Subcutaneous abdominal adipose tissue (tissue), 5 donors: ENCODE data around the gene MTHFS.

ENCODE experiments used
- H3K27ac ChIP-seq: one replicate; pipeline ENCODE4 v1.7.0; 2013; ENCODE audit warnings: low read depth, mild to moderate bottlenecking, inconsistent platforms, low read length, moderate library complexity
- H3K27me3 ChIP-seq, 5 donors: one replicate each; pipeline ENCODE4 v1.7.0; 2013; ENCODE audit warnings: low read length in 5 of 5, inconsistent platforms in 1 of 5; ENCODE audit not compliant: control insufficient read depth in 5 of 5, insufficient read depth in 4 of 5
- H3K36me3 ChIP-seq, 5 donors: one replicate each; pipeline ENCODE4 v1.7.0; 2013; ENCODE audit warnings: low read length in 5 of 5; ENCODE audit not compliant: control insufficient read depth in 5 of 5, insufficient read depth in 5 of 5
- H3K4me1 ChIP-seq, 5 donors: one replicate each; pipeline ENCODE4 v1.7.0; 2013; ENCODE audit warnings: low read length in 5 of 5, mild to moderate bottlenecking in 3 of 5, moderate library complexity in 1 of 5; ENCODE audit not compliant: control insufficient read depth in 5 of 5, insufficient read depth in 5 of 5
- H3K4me3 ChIP-seq, 5 donors: one replicate each; pipeline ENCODE4 v1.7.0; 2013; ENCODE audit warnings: low read length in 5 of 5, low read depth in 1 of 5
- H3K9ac ChIP-seq, 5 donors: one replicate each; pipeline ENCODE4 v1.7.0; 2013; ENCODE audit warnings: low read length in 5 of 5, mild to moderate bottlenecking in 4 of 5, moderate library complexity in 3 of 5
- H3K9me3 ChIP-seq, 5 donors: one replicate each; pipeline ENCODE4 v1.7.0; 2013; ENCODE audit warnings: low read length in 5 of 5; ENCODE audit not compliant: control insufficient read depth in 5 of 5
- donor health status: healthy.
- donor health status: healthy.
- donor health status: healthy.
- donor health status: healthy.
- donor health status: healthy.

Gene MTHFS

DNA sequence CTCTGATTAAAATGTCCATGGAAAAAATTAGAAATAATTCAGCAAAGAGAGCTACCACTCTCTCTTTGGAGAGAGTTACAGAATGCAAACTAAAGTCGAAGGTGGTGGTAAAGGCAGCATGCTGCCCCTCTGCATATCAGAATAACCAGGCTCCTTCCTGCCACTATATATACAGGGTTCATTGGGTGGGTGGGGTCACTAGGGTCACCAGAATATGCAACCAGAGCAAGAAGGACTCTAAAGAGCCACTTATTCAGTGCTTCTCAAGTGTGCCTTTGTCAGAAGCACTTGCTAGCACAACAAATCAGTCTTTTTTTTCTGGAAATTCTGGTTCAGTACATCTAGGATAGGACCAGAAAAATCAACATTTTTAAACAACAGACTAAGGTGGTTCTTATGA lies 70.0 kb downstream of the MTHFS start:
- Histone ChIP-seq H3K9me3 (peaks cover 0 to 5% (median 0%) of the 10 kb centered on the region in 5 donors), H3K27ac (no peak overlapping the region), H3K9ac (no peak overlapping the region), H3K4me3 (no peak overlapping the region), H3K4me1 (no peaks in the 10 kb centered on the region), H3K27me3 (no peaks in the 10 kb centered on the region), H3K36me3 (no peaks in the 10 kb centered on the region)

DNA sequence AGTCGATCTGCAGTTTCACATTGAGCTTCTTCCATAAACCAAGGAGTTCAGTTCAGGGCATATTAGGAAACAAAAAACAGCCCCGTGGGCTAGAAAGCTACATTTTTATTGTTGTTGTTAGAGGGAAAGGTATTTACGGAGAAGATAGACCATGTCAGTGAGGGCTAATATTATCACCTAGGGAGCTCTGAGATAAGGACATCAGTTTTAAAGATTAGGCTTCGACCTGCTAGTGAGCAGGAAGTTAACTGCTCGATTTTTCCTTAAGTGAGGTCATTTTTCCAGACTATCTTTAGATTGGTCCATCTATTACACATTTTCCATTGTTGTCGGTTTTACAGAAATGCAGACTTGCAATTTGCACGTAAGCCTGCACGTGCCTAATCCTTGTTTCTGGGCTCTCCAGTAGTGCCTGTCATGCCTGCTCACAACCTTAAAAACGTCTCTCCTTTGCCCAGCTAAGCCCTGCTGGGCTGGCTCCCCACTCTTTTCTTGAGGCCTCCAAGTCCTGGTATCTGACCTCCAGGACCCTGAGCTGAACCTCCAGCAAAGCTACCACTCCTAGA lies 72.6 kb downstream of the MTHFS start:
- Histone ChIP-seq H3K36me3 (no peaks in the 10 kb centered on the region), H3K4me3 (no peak overlapping the region), H3K27me3 (no peaks in the 10 kb centered on the region), H3K27ac (no peak overlapping the region), H3K4me1 (no peaks in the 10 kb centered on the region), H3K9me3 (peaks cover 0 to 5% (median 3%) of the 10 kb centered on the region in 5 donors), H3K9ac (no peak overlapping the region)

GRCh38 chr15:79820820-79821219 lies 76.0 kb downstream of the MTHFS start:
- H3K27me3 ChIP-seq, result no peaks in the 10 kb centered on the region
- H3K9ac ChIP-seq, result no peak overlapping the region
- H3K27ac ChIP-seq, result no peak overlapping the region
- H3K36me3 ChIP-seq, result no peaks in the 10 kb centered on the region
- peaks cover 0 to 5% (median 0%) of the 10 kb centered on the region in 5 donors for H3K9me3 ChIP-seq
- H3K4me3 ChIP-seq, result no peak overlapping the region
- H3K4me1 ChIP-seq, result no peaks in the 10 kb centered on the region

DNA sequence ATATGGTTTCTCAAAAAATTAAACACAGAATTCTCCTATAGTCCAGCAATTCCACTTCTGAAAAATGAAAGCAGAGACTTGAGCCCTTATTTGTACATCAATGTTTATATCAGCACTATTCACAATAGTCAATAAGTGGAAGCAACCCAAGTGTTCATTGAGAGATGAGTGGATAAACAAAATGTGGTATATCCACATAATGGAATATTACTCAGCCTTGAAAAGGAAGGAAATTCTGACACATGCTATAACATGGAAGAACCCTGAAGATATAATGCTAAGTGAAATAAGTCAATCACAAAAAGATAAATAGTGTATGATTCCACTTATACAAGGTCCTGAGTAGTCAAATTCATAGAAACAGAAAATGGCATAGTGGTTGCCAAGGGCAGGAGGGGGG lies 76.6 kb downstream of the MTHFS start:
- Histone ChIP-seq H3K4me3 (no peak overlapping the region), H3K9ac (no peak overlapping the region), H3K27me3 (no peaks in the 10 kb centered on the region), H3K4me1 (peaks cover 0 to 5% (median 0%) of the 10 kb centered on the region in 5 donors), H3K9me3 (peaks cover 0 to 5% (median 0%) of the 10 kb centered on the region in 5 donors), H3K36me3 (no peaks in the 10 kb centered on the region), H3K27ac (no peak overlapping the region)

GRCh38 chr15:79816571-79816970 lies 80.2 kb downstream of the MTHFS start:
- no peaks in the 10 kb centered on the region for H3K27me3 ChIP-seq
- peaks cover 6 to 26% (median 16%) of the 10 kb centered on the region in 5 donors for H3K4me1 ChIP-seq
- H3K27ac ChIP-seq, result no peak overlapping the region
- peaks cover 0 to 5% (median 0%) of the 10 kb centered on the region in 5 donors for H3K9me3 ChIP-seq
- no peak overlapping the region for H3K4me3 ChIP-seq
- H3K36me3 ChIP-seq, result no peaks in the 10 kb centered on the region
- H3K9ac ChIP-seq, result no peak overlapping the region

DNA sequence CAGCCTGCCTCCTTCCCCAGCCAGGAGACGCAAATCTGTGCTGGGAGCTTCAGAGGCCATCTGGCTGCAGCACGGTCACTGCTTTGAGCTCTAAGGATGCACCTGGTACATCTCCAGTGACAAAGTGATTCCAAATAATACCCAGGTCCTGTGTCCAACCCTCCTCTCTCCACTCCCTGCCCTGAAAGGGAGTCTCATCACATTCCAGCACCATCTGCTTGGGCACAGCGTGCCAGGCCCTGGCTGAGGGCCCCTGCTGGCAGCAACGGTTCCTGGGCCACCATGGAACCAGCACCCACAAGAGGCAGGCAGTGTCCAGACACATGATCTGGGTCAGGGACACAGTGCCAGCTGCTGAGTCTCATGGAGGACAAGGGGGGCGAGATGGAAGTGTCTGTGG lies 81.3 kb downstream of the MTHFS start:
- Histone ChIP-seq H3K27me3 (no peaks in the 10 kb centered on the region), H3K9me3 (peaks cover 0 to 5% (median 0%) of the 10 kb centered on the region in 5 donors), H3K9ac (no peak overlapping the region), H3K36me3 (no peaks in the 10 kb centered on the region), H3K4me1 (peaks cover 6 to 31% (median 18%) of the 10 kb centered on the region in 5 donors), H3K4me3 (no peak overlapping the region), H3K27ac (no peak overlapping the region)

DNA sequence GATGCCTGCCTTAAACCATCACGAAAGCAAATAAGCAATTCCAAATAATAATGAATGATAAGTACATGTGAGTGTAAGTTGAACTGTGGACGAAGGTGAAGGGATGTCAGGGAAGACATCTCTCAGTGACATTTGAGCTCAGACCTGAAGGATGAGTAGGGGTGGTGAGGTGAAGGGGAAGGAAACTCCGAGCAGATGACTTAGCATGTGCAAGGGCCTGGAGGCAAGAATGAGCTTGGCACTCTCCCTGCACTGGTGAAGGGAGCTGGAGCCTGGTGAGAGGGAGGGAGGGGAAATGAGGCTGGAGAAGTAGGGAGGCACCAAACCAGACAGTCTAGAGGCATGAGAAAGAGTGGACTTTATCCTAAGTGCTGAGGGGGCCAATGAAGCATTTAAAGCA lies 84.3 kb downstream of the MTHFS start:
- Histone ChIP-seq H3K4me1 (peaks cover 6 to 31% (median 18%) of the 10 kb centered on the region in 5 donors), H3K36me3 (no peaks in the 10 kb centered on the region), H3K9ac (no peak overlapping the region), H3K9me3 (no peaks in the 10 kb centered on the region), H3K27me3 (no peaks in the 10 kb centered on the region), H3K27ac (no peak overlapping the region), H3K4me3 (no peak overlapping the region)

- H3K4me3 ChIP-seq, result no peak overlapping the region
- no peak overlapping the region for H3K27ac ChIP-seq
These were observed 85.1 kb downstream of the MTHFS start for GRCh38 chr15:79811406-79812405.

GRCh38 chr15:79804838-79805237 lies 92.0 kb downstream of the MTHFS start:
- Histone ChIP-seq H3K4me1 (no peaks in the 10 kb centered on the region), H3K9me3 (no peaks in the 10 kb centered on the region), H3K27me3 (no peaks in the 10 kb centered on the region), H3K27ac (no peak overlapping the region), H3K9ac (no peak overlapping the region), H3K36me3 (no peaks in the 10 kb centered on the region), H3K4me3 (no peak overlapping the region)

More at GRCh38 chr15:79811406-79812405, 85.1 kb downstream of the MTHFS start:
- Histone ChIP-seq H3K4me1 (peaks cover 6 to 31% (median 18%) of the 10 kb centered on the region in 5 donors), H3K27me3 (no peaks in the 10 kb centered on the region), H3K36me3 (no peaks in the 10 kb centered on the region), H3K9ac (no peak overlapping the region), H3K9me3 (no peaks in the 10 kb centered on the region)

DNA sequence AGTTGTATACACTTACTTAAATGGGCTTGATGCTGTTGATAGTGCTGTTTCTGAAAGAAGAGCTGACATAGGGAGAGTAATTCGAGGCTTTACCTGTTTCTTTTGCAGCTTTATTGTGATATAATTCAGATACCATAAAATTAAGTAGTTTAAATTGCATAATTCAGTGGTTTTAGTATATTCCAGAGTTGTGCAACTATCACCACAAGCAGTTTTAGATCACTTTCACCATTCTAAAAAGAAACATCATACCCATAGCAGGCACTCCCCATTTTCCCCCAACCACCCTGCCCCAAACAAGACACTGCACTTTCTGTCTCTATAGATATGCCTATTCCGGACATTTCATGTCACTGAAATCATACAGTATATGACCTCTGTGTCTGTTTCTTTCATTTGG lies 98.5 kb downstream of the MTHFS start:
- Histone ChIP-seq H3K9ac (no peak overlapping the region), H3K27me3 (no peaks in the 10 kb centered on the region), H3K9me3 (no peaks in the 10 kb centered on the region), H3K36me3 (no peaks in the 10 kb centered on the region), H3K4me1 (no peaks in the 10 kb centered on the region), H3K4me3 (no peak overlapping the region), H3K27ac (no peak overlapping the region)
